Ascending aorta (tissue), 2 donors: ENCODE measurements around the gene ZDHHC17. TPM values are rescaled to one million over a fixed set of nuclear protein-coding genes. Genes with fewer than 3 reads are reported as not detected.

Experiments
- DNase-seq, 2 donors: peaks; one replicate each; pipeline ENCODE4 v3.0.0-alpha.2; 2019; ENCODE audit warnings: low spot score in 2 of 2
- H3K27ac ChIP-seq, 2 donors: fragments of 200-600 bp; sonication (generic); one replicate each; pipeline ENCODE4 v1.5.1; 2016 to 2017; ENCODE audit warnings: mild to moderate bottlenecking in 1 of 2
- H3K27me3 ChIP-seq: fragments of 200-600 bp; sonication (generic); one replicate; pipeline ENCODE4 v1.5.1; 2017
- H3K36me3 ChIP-seq, 2 donors: fragments of 200-600 bp; sonication (generic); one replicate each; pipeline ENCODE4 v1.5.1; 2016
- H3K4me1 ChIP-seq, 2 donors: fragments of 200-600 bp; sonication (generic); one replicate each; pipeline ENCODE4 v1.5.1; 2016 to 2017; ENCODE audit warnings: mild to moderate bottlenecking in 1 of 2
- H3K4me3 ChIP-seq, 2 donors: fragments of 200-600 bp; sonication (generic); one replicate each; pipeline ENCODE4 v1.5.1; 2016 to 2017; ENCODE audit warnings: mild to moderate bottlenecking in 1 of 2
- H3K9me3 ChIP-seq, 2 donors: fragments of 200-600 bp; sonication (generic); one replicate each; pipeline ENCODE4 v1.5.1; 2016
- CTCF ChIP-seq, 3 experiments: fragments of 200-600 bp in 2 of 3; fragments of 450-650 bp in 1 of 3; sonication (generic) in 2 of 3; IDR thresholded peaks; one replicate each; pipeline ENCODE4 v1.5.1; 2016 to 2019; ENCODE audit warnings: antibody characterized with exemption in 3 of 3, mild to moderate bottlenecking in 1 of 3, moderate library complexity in 1 of 3
- intact Hi-C: fragments of 100-400 bp; cut with DNase I; formaldehyde crosslinking; loops from one replicate; pipeline ENCODE4 v1.15.1; 2023
- total RNA-seq: library from RNA; depleted of rRNA; stranded (reverse); fragments of >200 nt; gene quantifications from one replicate; pipeline ENCODE4 v1.1.0, GENCODE V29; 2016

The ZDHHC17 gene
- total RNA-seq, 1 donor from 2014 or later, result 24.3 TPM

GRCh38 chr12:76804435-76804976, 40.6 kb downstream of the ZDHHC17 start:
- Histone ChIP-seq H3K4me1 (no peaks in the 10 kb centered on the region), H3K27ac (no peak overlapping the region), H3K9me3 (no peaks in the 10 kb centered on the region), H3K36me3 (peaks cover 24 to 43% of the 10 kb centered on the region in 2 donors), H3K4me3 (no peak overlapping the region), H3K27me3 (no peaks in the 10 kb centered on the region)
- intact Hi-C loops, result no loop called here
- no peak for DNase-seq
- TF ChIP-seq CTCF (IDR thresholded peaks at IDR 0.05), result no peak

GRCh38 chr12:76810671-76811419, 46.9 kb downstream of the ZDHHC17 start:
- H3K36me3 ChIP-seq, result peaks cover 29 to 32% of the 10 kb centered on the region in 2 donors
- no peak for TF ChIP-seq CTCF (IDR thresholded peaks at IDR 0.05)

GRCh38 chr12:76811976-76812375, 48.1 kb downstream of the ZDHHC17 start:
- H3K36me3 ChIP-seq, result peaks cover 21 to 25% of the 10 kb centered on the region in 2 donors
- no peak overlapping the region for H3K27ac ChIP-seq
- no peaks in the 10 kb centered on the region for H3K27me3 ChIP-seq
- intact Hi-C loops, result no loop called here
- no peaks in the 10 kb centered on the region for H3K9me3 ChIP-seq
- TF ChIP-seq CTCF (IDR thresholded peaks at IDR 0.05), result no peak
- H3K4me1 ChIP-seq, result no peaks in the 10 kb centered on the region
- DNase-seq, result no peak
- H3K4me3 ChIP-seq, result no peak overlapping the region

More at GRCh38 chr12:76810671-76811419, 46.9 kb downstream of the ZDHHC17 start:
- DNase-seq, result no peak
- Histone ChIP-seq H3K4me3 (no peak overlapping the region), H3K27me3 (no peaks in the 10 kb centered on the region), H3K4me1 (no peaks in the 10 kb centered on the region), H3K9me3 (no peaks in the 10 kb centered on the region), H3K27ac (no peak overlapping the region)
- intact Hi-C loops, result no loop called here

- Histone ChIP-seq H3K4me3 (no peak overlapping the region), H3K27me3 (no peaks in the 10 kb centered on the region), H3K9me3 (no peaks in the 10 kb centered on the region), H3K36me3 (peaks cover 13 to 14% of the 10 kb centered on the region in 2 donors), H3K27ac (no peak overlapping the region), H3K4me1 (no peaks in the 10 kb centered on the region)
- TF ChIP-seq CTCF (IDR thresholded peaks at IDR 0.05), result no peak
- DNase-seq, result no peak
- intact Hi-C loops, result no loop called here
These were observed 49.4 kb downstream of the ZDHHC17 start for GRCh38 chr12:76813265-76813664.

GRCh38 chr12:76813972-76814371, 50.1 kb downstream of the ZDHHC17 start:
- Histone ChIP-seq H3K36me3 (peaks cover 12 to 14% of the 10 kb centered on the region in 2 donors), H3K27ac (no peak overlapping the region), H3K4me1 (no peaks in the 10 kb centered on the region), H3K9me3 (no peaks in the 10 kb centered on the region), H3K4me3 (no peak overlapping the region), H3K27me3 (no peaks in the 10 kb centered on the region)
- intact Hi-C loops, result no loop called here
- DNase-seq, result no peak
- TF ChIP-seq CTCF (IDR thresholded peaks at IDR 0.05), result no peak
